Camera-type eye (tissue), 1 donor: ENCODE results near the gene OR6Y1. TPM values are rescaled to one million over a fixed set of nuclear protein-coding genes. Genes with fewer than 3 reads are reported as not detected.

Source experiments
- total RNA-seq: library from RNA; depleted of rRNA; stranded (reverse); fragments of >200 nt; gene quantifications from one replicate; pipeline ENCODE4 v1.2.3, GENCODE V29; 2014

Gene OR6Y1, protein sequence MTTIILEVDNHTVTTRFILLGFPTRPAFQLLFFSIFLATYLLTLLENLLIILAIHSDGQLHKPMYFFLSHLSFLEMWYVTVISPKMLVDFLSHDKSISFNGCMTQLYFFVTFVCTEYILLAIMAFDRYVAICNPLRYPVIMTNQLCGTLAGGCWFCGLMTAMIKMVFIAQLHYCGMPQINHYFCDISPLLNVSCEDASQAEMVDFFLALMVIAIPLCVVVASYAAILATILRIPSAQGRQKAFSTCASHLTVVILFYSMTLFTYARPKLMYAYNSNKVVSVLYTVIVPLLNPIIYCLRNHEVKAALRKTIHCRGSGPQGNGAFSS
- total RNA-seq: not detected

DNA sequence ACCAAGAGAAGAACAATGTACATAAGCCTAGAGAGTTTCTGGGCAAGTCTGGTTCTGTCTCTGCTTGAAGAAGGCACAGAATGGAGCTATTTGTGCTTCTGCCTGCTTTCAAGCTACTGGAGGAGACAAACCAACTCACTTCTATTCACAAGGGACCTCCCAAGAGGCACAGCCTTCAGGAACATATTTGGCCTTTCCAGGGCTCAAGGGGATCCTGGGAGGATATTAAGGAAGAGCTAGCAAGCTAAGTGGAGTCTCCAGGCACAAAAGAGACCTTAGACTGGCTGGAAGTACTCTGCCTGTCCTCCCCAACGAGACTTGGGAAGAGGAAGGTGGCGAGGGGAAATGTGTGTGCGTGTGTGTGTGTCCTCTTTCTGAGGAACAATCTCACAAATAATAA, at the start of gene OR6Y1:
TSS of gene OR6Y1 (minus strand) at position 54 of the 400 bp plus-strand sequence. CDS start 6,300 bp downstream, outside the sequence.

DNA sequence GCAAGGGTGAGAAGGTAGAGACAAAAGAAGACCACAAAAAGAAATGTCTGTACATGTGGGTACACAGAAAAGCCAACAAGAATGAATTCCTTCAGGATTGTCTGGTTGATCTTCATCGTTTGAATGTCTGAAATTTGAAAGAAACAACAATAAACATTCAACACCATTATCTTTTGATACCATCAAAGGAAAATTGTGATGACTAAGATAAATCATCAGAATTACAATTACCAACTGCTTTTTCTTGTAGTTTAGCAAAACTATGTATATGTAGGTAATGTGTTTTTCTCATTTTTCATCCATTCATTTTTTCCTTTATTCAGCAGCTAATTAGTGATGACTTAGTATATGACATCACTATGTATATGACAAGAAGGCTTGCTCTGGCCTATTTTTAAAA, 25.5 kb upstream of the OR6Y1 start, which contains the start of gene OR10X1:
TSS of gene OR10X1 (minus strand) at position 167 of the 400 bp plus-strand sequence. CDS start at position 167, 0 bp downstream.

DNA sequence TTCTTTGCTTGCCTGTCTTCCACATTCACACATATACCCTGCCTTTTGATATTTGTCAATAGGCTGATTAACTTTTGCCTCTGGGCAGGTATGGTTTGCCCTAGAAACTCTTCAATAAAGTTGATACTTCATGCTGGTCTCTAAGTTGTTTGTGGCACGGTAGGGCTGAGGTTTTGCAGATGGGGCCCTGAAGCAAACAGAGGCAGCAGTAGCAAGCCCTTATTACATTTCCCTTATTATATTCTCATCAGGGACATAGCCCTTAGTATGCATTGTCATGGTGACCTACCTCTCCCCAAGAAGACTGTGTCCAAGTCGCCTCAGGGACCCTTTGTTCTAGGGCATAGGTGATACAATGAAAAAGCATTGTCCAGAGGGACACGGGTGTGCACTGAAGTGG, 16.3 kb upstream of the OR6Y1 start, which contains the start of gene OR6P1:
TSS of gene OR6P1 (minus strand) at position 101 of the 400 bp plus-strand sequence. CDS start 6,976 bp downstream, outside the sequence.

Other genes starting within 250 kb of the OR6Y1 start
- not detected for gene CD1B, start 222.9 kb downstream of the OR6Y1 start, total RNA-seq
- gene CD1E, start 200.5 kb downstream of the OR6Y1 start, total RNA-seq: not detected
- gene OR10T2, start 154.9 kb downstream of the OR6Y1 start, total RNA-seq: not detected
- gene OR10K2, start 128.2 kb downstream of the OR6Y1 start, total RNA-seq: not detected
- not detected for gene OR10K1, start 92.6 kb downstream of the OR6Y1 start, total RNA-seq
- gene OR10R2, start 82.2 kb downstream of the OR6Y1 start, total RNA-seq: 0.44 TPM
- gene OR6P1, start 16.2 kb upstream of the OR6Y1 start, total RNA-seq: not detected
- not detected for gene OR10X1, start 25.5 kb upstream of the OR6Y1 start, total RNA-seq
- not detected for gene OR10Z1, start 50.9 kb upstream of the OR6Y1 start, total RNA-seq
- gene SPTA1, start 132.3 kb upstream of the OR6Y1 start, total RNA-seq: 12.0 TPM
- not detected for gene OR6K2, start 146.2 kb upstream of the OR6Y1 start, total RNA-seq
- not detected for gene OR6K3, start 166.3 kb upstream of the OR6Y1 start, total RNA-seq
- not detected for gene OR6K6, start 200.3 kb upstream of the OR6Y1 start, total RNA-seq
- gene OR6N1, start 217.8 kb upstream of the OR6Y1 start, total RNA-seq: not detected
- gene OR6N2, start 226.8 kb upstream of the OR6Y1 start, total RNA-seq: not detected